Pancreas (tissue), 10 donors: ENCODE data around the gene ADCY1. TPM values are rescaled to one million over a fixed set of nuclear protein-coding genes. Genes with fewer than 3 reads are reported as not detected.

Experiments used
- ATAC-seq, 4 donors: fragments of 200-7000 bp; cut with Tn5 transposase; one replicate each; pipeline versions ENCODE4 v1.8.0 to v1.9.1; 2020; ENCODE audit warnings: mild to moderate bottlenecking in 4 of 4, moderate library complexity in 4 of 4
- DNase-seq, 6 donors: peaks; one replicate each; pipeline ENCODE4 v3.0.0-alpha.2; 2020
- FAIRE-seq: peaks from 2 replicates; lab custom pipeline; 2012; peaks lifted over from hg19 to GRCh38; lab: Jason Lieb, UNC
- H3K27ac ChIP-seq, 4 donors: fragments of 200-600 bp; sonication (generic); 1 replicate in 3 of 4; 2 replicates in 1 of 4; pipeline versions ENCODE4 v1.5.0 to v1.8.0; 2020
- H3K27me3 ChIP-seq, 4 donors: fragments of 200-600 bp; one replicate each; pipeline ENCODE4 v1.8.0; 2021
- H3K36me3 ChIP-seq, 3 donors: fragments of 200-600 bp; sonication (generic) in 1 of 3; one replicate each; pipeline versions ENCODE4 v1.5.0 to v1.8.0; 2020 to 2021
- H3K4me1 ChIP-seq, 3 donors: fragments of 200-600 bp; one replicate each; pipeline ENCODE4 v1.8.0; 2021
- H3K4me3 ChIP-seq, 4 donors: fragments of 200-600 bp; sonication (generic) in 2 of 4; one replicate each; pipeline versions ENCODE4 v1.5.0 to v1.8.0; 2020 to 2021
- H3K9me3 ChIP-seq, 4 donors: fragments of 200-600 bp; one replicate each; pipeline ENCODE4 v1.8.0; 2021
- WGBS, 2 donors: extraction: QIAGEN DNeasy Blood & Tissue Kit; methylation state at CpG; one replicate each; pipeline ENCODE4 v1.1.7; 2013; 5-methylcytosine and 5-hydroxymethylcytosine counted together
- intact Hi-C, 3 donors: fragments of 100-400 bp; cut with DNase I; formaldehyde crosslinking; loops; one replicate each; pipeline versions ENCODE4 v1.11.1 to v1.14.2; 2022
- polyA plus RNA-seq, 2 donors: library from polyadenylated mRNA; stranded (reverse); fragments of 200-250 nt; gene quantifications; one replicate each; pipeline ENCODE4 v1.2.3, GENCODE V29; 2013
- total RNA-seq, 6 donors: library from RNA; stranded (reverse); fragmentation: NEBNext Ultra II Directional in 4 of 6; extraction: Animal tissue kit (Norgen Biotek cat#: 25700) in 4 of 6; gene quantifications; one replicate each; pipeline versions ENCODE4 v1.2.1 to v1.2.4, GENCODE V29; 2021 to 2023
- TF ChIP-seq, protein P1 (sequence below), 4 donors: fragments of 200-600 bp; sonication (generic) in 3 of 4; IDR thresholded peaks; one replicate each; pipeline versions ENCODE4 v1.5.0 to v1.8.0; 2021; ENCODE audit warnings: antibody characterized with exemption in 4 of 4
- donor health status: healthy with polysubstance abuse.
- donor health status: DM: no; HTN: no; CAD: no; lungs with moderate emphysema.
- donor health status: DM: no; HTN: no; CAD: no.
- donor health status: control.
- donor health status: control.
- donor health status: Bipolar disorder and iron deficiency.
- donor health status: DM: yes; HTN: yes; CAD: no.
- donor health status: DM: no; HTN: no; CAD: no.
- donor health status: DM: no; HTN: no; CAD: no.
- donor health status: DM: yes; HTN: yes; CAD: no.

The ADCY1 gene
- total and polyA plus RNA-seq, 8 donors = 1.0 to 5.8 (median 4.2) TPM

DNA sequence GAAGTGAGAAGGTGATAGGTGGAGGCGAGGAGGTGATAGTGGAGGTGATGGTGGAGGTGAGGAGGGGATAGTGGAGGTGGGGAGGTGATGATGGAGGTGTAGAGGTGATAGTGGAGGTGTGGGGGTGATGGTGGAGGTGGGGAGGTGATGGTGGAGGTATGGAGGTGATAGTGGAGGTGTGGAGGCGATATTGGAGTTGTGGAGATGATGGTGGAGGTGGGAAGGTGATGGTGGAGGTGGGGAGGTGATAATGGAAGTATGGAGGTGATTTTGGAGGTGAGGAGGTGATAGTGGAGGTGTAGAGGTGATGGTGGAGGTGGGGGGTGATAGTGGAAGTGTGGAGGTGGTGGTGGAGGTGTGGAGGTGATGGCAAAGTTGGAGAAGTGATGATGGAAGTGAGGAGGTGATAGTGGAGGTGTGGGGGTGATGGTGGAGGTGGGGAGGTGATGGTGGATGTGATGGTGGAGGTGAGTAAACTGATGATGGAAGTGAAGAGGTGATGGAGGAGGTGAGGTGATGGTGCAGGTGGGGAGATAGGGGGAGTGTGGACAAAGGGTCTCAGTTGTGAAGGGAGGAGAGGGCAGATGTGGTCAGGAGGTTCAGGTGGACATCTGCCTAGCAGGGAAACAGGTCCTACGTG lies 36.6 kb downstream of the ADCY1 start:
- DNase-seq = no peak
- WGBS, 2 donors = 85 to 91% methylated on average over 3 of the region's 3 CpGs
- FAIRE-seq = no peak
- Histone ChIP-seq H3K27me3 (no peaks in the 10 kb centered on the region), H3K4me3 (no peak overlapping the region), H3K27ac (no peak overlapping the region), H3K9me3 (no peaks in the 10 kb centered on the region), H3K36me3 (no peaks in the 10 kb centered on the region), H3K4me1 (no peaks in the 10 kb centered on the region)
- intact Hi-C loops = no loop called here
- no peak for ATAC-seq
- TF ChIP-seq, protein P1, sequence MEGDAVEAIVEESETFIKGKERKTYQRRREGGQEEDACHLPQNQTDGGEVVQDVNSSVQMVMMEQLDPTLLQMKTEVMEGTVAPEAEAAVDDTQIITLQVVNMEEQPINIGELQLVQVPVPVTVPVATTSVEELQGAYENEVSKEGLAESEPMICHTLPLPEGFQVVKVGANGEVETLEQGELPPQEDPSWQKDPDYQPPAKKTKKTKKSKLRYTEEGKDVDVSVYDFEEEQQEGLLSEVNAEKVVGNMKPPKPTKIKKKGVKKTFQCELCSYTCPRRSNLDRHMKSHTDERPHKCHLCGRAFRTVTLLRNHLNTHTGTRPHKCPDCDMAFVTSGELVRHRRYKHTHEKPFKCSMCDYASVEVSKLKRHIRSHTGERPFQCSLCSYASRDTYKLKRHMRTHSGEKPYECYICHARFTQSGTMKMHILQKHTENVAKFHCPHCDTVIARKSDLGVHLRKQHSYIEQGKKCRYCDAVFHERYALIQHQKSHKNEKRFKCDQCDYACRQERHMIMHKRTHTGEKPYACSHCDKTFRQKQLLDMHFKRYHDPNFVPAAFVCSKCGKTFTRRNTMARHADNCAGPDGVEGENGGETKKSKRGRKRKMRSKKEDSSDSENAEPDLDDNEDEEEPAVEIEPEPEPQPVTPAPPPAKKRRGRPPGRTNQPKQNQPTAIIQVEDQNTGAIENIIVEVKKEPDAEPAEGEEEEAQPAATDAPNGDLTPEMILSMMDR (IDR thresholded peaks at IDR 0.05) = no peak

DNA sequence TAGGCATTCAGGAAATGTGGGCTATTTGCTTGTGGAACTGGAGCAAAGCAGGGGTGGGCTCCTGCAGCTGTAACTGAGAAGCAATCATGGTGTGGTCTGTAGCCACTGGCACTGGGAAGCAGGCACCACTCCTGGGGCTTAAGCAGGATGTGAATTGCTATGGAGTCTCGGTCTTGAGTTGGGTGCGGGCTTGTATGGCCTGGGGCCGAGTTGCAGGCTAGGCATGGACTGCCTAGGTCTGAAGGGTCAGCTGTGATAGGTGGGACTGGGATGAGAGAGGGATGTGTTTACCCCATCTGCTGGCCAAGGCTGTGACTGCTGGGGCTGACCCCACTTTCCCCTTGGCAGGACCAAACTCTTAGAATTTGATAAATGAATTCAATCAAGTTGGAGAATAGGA lies 43.0 kb downstream of the ADCY1 start:
- FAIRE-seq (no peak), ATAC-seq (no peak), DNase-seq (no peak)
- 70 to 86% methylated on average over 3 of the region's 3 CpGs for WGBS, 2 donors
- H3K9me3 ChIP-seq = no peaks in the 10 kb centered on the region
- intact Hi-C loops = no loop called here
- H3K4me3 ChIP-seq = no peak overlapping the region
- H3K4me1 ChIP-seq = no peaks in the 10 kb centered on the region
- H3K27ac ChIP-seq = no peak overlapping the region
- no peaks in the 10 kb centered on the region for H3K27me3 ChIP-seq
- no peaks in the 10 kb centered on the region for H3K36me3 ChIP-seq
- TF ChIP-seq, protein P1 (IDR thresholded peaks at IDR 0.05) = no peak

DNA sequence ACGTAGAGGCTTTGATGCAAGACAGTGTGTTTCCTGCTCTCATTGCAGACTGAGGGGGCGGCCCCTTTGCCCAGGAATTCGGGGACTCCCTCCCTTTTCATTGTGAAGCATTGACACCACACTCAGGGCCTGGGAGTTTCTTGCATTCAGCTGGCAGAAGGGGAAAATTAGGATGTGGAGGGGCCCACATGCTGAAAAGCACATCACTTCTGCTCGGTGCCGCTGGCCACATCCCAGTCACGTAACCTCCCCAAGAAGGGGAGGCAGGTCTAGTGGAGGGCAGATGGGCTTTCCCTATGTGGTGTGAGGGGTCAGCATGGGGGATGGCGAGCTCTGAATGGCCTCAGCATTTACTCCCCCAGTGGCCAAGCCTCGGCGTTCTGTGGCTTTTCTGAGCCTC lies 47.9 kb downstream of the ADCY1 start:
- WGBS, 2 donors = 89 to 90% methylated on average over 9 of the region's 9 CpGs
- TF ChIP-seq, protein P1 (IDR thresholded peaks at IDR 0.05) = no peak
- Histone ChIP-seq H3K4me3 (no peak overlapping the region), H3K27ac (no peak overlapping the region), H3K36me3 (no peaks in the 10 kb centered on the region), H3K4me1 (no peaks in the 10 kb centered on the region), H3K27me3 (no peaks in the 10 kb centered on the region), H3K9me3 (no peaks in the 10 kb centered on the region)
- intact Hi-C loops = no loop called here
- DNase-seq = no peak
- no peak for FAIRE-seq
- no peak for ATAC-seq

DNA sequence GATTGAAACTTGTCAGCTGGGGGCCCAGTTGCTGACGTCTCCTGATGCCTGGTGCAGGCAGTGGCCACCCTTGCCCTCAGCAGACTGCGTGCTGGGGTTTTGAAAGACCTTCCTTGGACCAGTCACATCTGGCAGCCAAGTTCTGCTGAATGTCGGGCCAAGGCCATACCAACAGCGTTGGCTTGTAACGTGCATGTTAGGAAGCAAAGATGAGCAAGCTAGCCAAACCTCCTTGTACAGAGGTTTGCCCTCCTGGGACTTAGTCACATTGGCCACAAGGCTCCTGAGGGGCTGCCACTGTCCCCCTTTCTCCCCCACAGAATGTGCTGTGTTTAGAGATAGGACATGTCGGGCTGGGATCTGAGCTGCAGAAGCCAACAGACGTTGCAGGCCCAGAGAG lies 49.0 kb downstream of the ADCY1 start:
- intact Hi-C loops = no loop called here
- ATAC-seq = no peak
- 63 to 67% methylated on average over 7 of the region's 7 CpGs for WGBS, 2 donors
- no peaks in the 10 kb centered on the region for H3K4me1 ChIP-seq
- no peaks in the 10 kb centered on the region for H3K36me3 ChIP-seq
- TF ChIP-seq, protein P1 (IDR thresholded peaks at IDR 0.05) = no peak
- H3K27ac ChIP-seq = no peak overlapping the region
- no peak overlapping the region for H3K4me3 ChIP-seq
- no peaks in the 10 kb centered on the region for H3K27me3 ChIP-seq
- no peaks in the 10 kb centered on the region for H3K9me3 ChIP-seq
- no peak for DNase-seq
- no peak for FAIRE-seq

DNA sequence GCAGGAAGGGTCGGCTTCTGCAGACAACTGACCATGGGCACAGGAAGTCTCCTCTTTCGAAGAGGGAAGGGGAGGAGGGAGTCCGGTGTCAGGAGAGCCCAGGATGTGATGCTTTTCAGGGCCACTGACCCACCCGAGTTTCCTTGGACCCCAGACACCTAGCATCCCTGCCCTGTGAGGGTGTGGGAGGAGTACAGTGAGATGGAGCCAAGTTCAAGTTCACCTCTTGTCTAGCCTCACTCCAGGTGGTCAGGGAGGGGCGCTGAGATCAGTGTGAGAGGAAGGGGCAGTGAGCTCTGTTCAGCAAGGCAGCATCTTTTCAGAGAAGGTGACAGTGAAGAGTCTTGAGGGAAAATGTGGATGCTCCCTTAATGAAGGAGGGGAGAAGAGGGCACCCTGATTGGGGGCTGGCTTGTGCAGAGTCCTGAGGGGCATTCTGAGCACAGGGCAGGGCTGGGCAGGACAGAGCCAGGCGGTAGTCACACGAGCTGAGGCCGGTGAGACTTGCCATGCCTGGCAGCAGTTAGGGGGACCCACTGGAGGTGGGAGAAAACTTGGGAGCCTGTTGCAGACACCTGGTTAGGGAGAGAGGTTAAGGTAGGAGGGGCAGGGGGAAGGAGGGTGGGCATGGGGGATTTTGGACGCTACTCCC lies 49.7 kb downstream of the ADCY1 start:
- intact Hi-C loops = no loop called here
- TF ChIP-seq, protein P1 (IDR thresholded peaks at IDR 0.05) = no peak
- ATAC-seq (no peak), FAIRE-seq (no peak), DNase-seq (no peak)
- Histone ChIP-seq H3K9me3 (no peaks in the 10 kb centered on the region), H3K4me3 (no peak overlapping the region), H3K27ac (no peak overlapping the region), H3K27me3 (no peaks in the 10 kb centered on the region), H3K4me1 (no peaks in the 10 kb centered on the region), H3K36me3 (no peaks in the 10 kb centered on the region)
- 73 to 77% methylated on average over 9 of the region's 9 CpGs for WGBS, 2 donors
